ENCODE measurements around the gene HBEGF.

DNA sequence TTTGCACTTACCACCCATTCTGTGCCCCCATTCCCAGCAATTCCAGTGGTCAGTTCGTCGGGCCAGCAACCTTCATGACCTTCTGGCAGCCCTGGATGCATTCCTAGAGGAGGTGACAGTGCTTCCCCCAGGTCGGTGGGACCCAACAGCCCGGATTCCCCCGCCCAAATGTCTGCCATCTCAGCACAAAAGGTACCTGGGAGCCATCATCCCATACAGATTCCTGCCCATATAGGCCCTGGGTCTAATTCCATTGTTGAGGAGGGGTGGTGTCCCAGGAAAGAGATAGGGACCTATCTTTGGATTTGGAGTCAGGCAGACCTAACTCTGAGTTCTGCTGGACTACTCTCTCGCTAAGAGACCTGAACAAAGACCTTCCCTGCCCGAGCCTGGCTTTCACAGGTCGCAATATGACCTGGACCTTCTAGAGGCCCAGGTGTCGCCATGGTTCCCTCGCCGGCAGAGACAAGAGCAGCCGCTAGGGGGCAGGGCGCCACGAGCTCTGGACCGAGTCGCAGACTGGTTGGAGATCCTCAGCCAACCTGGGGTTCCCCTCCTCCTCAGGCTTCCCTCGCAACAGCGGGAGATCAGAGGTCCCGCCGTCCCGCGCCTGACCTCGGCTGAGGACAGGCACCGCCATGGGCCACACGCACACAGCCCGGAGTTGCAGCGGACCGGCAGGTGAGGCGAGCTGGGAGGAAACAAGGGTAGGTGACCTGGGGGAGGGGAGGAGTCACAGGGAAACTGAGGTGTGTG, 16.6 kb upstream of the HBEGF start:
- TF ChIP-seq, protein P1, sequence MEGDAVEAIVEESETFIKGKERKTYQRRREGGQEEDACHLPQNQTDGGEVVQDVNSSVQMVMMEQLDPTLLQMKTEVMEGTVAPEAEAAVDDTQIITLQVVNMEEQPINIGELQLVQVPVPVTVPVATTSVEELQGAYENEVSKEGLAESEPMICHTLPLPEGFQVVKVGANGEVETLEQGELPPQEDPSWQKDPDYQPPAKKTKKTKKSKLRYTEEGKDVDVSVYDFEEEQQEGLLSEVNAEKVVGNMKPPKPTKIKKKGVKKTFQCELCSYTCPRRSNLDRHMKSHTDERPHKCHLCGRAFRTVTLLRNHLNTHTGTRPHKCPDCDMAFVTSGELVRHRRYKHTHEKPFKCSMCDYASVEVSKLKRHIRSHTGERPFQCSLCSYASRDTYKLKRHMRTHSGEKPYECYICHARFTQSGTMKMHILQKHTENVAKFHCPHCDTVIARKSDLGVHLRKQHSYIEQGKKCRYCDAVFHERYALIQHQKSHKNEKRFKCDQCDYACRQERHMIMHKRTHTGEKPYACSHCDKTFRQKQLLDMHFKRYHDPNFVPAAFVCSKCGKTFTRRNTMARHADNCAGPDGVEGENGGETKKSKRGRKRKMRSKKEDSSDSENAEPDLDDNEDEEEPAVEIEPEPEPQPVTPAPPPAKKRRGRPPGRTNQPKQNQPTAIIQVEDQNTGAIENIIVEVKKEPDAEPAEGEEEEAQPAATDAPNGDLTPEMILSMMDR (IDR thresholded peaks at IDR 0.05) = peak; percentile 68 to 92 (median 84)
- TF ChIP-seq POLR2A (IDR thresholded peaks at IDR 0.05) = no peak
